ENCODE measurements around the gene BTG1.

The BTG1 gene

GRCh38 chr12:92110083-92110640, 35.5 kb downstream of the BTG1 start:
- TF ChIP-seq, protein P1, sequence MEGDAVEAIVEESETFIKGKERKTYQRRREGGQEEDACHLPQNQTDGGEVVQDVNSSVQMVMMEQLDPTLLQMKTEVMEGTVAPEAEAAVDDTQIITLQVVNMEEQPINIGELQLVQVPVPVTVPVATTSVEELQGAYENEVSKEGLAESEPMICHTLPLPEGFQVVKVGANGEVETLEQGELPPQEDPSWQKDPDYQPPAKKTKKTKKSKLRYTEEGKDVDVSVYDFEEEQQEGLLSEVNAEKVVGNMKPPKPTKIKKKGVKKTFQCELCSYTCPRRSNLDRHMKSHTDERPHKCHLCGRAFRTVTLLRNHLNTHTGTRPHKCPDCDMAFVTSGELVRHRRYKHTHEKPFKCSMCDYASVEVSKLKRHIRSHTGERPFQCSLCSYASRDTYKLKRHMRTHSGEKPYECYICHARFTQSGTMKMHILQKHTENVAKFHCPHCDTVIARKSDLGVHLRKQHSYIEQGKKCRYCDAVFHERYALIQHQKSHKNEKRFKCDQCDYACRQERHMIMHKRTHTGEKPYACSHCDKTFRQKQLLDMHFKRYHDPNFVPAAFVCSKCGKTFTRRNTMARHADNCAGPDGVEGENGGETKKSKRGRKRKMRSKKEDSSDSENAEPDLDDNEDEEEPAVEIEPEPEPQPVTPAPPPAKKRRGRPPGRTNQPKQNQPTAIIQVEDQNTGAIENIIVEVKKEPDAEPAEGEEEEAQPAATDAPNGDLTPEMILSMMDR (IDR thresholded peaks at IDR 0.05; ENCODE audit: extremely low read depth, missing control alignments): no peak
- no peak for DNase-seq (ENCODE audit: low spot score)

- TF ChIP-seq, protein P1 (IDR thresholded peaks at IDR 0.05; ENCODE audit: extremely low read depth, missing control alignments): no peak
- no peak for DNase-seq (ENCODE audit: low spot score)
These were observed 36.0 kb downstream of the BTG1 start for GRCh38 chr12:92109613-92110012.

DNA sequence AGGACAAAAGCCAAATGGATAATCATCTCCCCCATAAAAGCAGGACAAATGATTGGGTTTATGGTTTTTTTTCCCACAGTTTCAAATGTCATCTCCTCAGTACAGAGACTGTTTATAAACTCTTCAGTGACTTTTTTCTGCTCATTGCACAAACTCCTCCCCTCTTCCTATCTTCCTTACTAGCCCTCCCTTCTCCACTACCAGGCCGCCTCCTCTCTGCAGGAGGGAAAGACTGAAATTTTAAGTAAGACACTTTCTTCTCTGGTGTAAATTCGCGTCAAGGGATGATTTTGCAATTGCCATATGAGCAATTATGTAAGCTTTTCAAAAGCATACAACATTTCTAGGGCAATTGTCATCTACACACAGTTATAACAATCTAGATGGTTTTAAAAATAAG, 37.0 kb downstream of the BTG1 start:
- DNase-seq (ENCODE audit: low spot score): no peak
- TF ChIP-seq, protein P1 (IDR thresholded peaks at IDR 0.05; ENCODE audit: extremely low read depth, missing control alignments): no peak

DNA sequence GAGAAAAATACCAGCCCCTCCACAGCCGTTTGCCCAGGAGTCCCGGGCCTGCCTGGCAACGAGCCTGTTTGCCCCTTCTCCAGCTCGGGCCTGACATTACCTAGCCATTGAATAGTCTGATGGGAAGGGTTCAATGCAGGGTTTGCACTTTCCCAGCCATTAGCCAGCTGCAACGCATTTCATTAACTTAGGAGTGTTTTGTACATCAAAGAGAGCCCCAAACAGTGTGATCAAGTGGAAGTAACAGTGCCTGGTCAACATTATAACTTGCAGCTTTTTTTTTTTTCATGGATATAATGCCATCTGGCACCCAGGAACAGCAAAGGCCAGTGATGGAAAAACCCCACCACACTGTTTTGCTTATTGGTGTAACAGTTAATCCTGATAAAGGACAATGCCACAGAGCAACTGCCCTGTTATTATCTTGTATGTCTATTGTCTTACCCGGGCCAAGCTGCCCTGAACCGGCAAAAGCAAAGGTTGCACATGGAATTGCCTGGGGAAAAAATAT, 38.0 kb downstream of the BTG1 start:
- no peak for DNase-seq (ENCODE audit: low spot score)
- TF ChIP-seq, protein P1 (IDR thresholded peaks at IDR 0.05; ENCODE audit: extremely low read depth, missing control alignments): no peak

DNA sequence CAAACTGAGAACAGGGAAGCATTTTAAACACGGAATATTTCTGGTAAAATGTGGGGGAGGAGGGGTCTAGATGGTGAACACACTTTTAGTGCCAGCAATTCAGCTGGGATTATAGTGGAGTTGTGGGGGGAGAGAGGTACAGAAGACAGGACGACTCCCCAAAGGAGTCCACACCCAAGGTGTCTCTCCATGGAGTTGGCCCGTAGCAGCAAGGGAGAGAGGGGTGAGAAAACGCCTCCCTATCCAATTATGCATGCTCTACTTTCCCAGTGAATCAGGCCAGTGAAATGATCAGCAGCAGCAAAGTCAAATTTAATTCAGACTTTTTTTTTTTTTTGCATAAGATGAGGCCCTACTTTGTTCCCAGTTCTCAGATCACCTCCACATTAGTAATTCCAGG, 38.6 kb downstream of the BTG1 start:
- DNase-seq (ENCODE audit: low spot score): no peak
- TF ChIP-seq, protein P1 (IDR thresholded peaks at IDR 0.05; ENCODE audit: extremely low read depth, missing control alignments): no peak

- TF ChIP-seq, protein P1 (IDR thresholded peaks at IDR 0.05; ENCODE audit: extremely low read depth, missing control alignments): no peak
- no peak for DNase-seq (ENCODE audit: low spot score)
These were observed 40.0 kb downstream of the BTG1 start for GRCh38 chr12:92105676-92106075.

DNA sequence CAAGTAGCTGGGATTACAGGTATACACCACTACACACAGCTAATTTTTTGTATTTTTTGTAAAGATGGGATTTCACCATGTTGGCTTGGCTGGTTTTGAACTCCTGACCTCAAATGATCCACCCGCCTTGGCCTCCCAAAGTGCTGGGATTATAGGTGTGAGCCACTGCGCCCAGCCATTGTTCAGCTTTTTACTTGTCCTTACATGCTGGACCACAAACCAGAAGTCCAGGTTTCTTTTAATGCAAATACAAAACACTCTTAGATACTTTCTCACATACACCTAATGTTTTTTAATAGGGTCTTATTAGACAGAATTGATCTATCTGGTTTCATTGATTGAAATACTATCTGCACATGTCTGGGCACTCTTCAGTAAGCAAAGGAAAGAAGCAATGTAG, 40.5 kb downstream of the BTG1 start:
- no peak for DNase-seq (ENCODE audit: low spot score)
- TF ChIP-seq, protein P1 (IDR thresholded peaks at IDR 0.05; ENCODE audit: extremely low read depth, missing control alignments): no peak
